Colonic mucosa (tissue), 4 donors: ENCODE results near the gene MARCHF5. TPM values are rescaled to one million over a fixed set of nuclear protein-coding genes. Genes with fewer than 3 reads are reported as not detected.
A peak's percentile ranks its signal among the peaks of the same experiment; 100 is the strongest.
"Not testable (repeated sequence)": the region's sequence is repeated elsewhere in the genome, so short reads cannot be mapped to it uniquely, and the experiment has no call there.

Experiments used
- DNase-seq: peaks from one replicate; pipeline ENCODE4 v3.0.0-alpha.2; 2020
- H3K27ac ChIP-seq: fragments of 200-600 bp; one replicate; pipeline ENCODE4 v1.8.0; 2021
- H3K27me3 ChIP-seq: fragments of 200-600 bp; one replicate; pipeline ENCODE4 v1.8.0; 2021
- H3K36me3 ChIP-seq: fragments of 200-600 bp; one replicate; pipeline ENCODE4 v1.8.0; 2021
- H3K4me1 ChIP-seq: fragments of 200-600 bp; one replicate; pipeline ENCODE4 v1.8.0; 2021; ENCODE audit warnings: mild to moderate bottlenecking
- H3K4me3 ChIP-seq: fragments of 200-600 bp; one replicate; pipeline ENCODE4 v1.8.0; 2021
- H3K9ac ChIP-seq, 2 donors: one replicate each; pipeline ENCODE4 v1.7.0; 2013; ENCODE audit warnings: control low read depth in 2 of 2, low read depth in 2 of 2, low read length in 2 of 2
- H3K9me3 ChIP-seq: fragments of 200-600 bp; one replicate; pipeline ENCODE4 v1.8.0; 2021
- CTCF ChIP-seq: fragments of 200-600 bp; IDR thresholded peaks from one replicate; pipeline ENCODE4 v1.8.0; 2022; ENCODE audit warnings: antibody characterized with exemption, mild to moderate bottlenecking
- intact Hi-C: fragments of 100-400 bp; cut with DNase I; formaldehyde crosslinking; loops from one replicate; pipeline ENCODE4 v1.14.1; 2022
- total RNA-seq, 2 donors: library from RNA; stranded (reverse); fragmentation: NEBNext Ultra II Directional in 1 of 2; extraction: Animal tissue kit (Norgen Biotek cat#: 25700) in 1 of 2; gene quantifications; one replicate each; pipeline ENCODE4 v1.2.1, GENCODE V29; 2021
- donor health status: healthy.
- donor health status: DM: no; HTN: no; CAD: no.
- donor health status: DM: no; HTN: no; CAD: no.

MARCHF5 gene
- total RNA-seq, 2 donors from 2014 or later, result 37.3 to 42.8 TPM

- Histone ChIP-seq H3K4me1 (no peaks in the 10 kb centered on the region), H3K36me3 (no peaks in the 10 kb centered on the region), H3K27ac (no peak overlapping the region), H3K9ac (no peak overlapping the region), H3K4me3 (no peak overlapping the region), H3K27me3 (no peaks in the 10 kb centered on the region), H3K9me3 (no peaks in the 10 kb centered on the region)
- no peak for TF ChIP-seq CTCF
- no peak for DNase-seq
- intact Hi-C loops, result no loop called here
Observed at GRCh38 chr10:92381543-92381954, 90.6 kb downstream of the MARCHF5 start.

DNA sequence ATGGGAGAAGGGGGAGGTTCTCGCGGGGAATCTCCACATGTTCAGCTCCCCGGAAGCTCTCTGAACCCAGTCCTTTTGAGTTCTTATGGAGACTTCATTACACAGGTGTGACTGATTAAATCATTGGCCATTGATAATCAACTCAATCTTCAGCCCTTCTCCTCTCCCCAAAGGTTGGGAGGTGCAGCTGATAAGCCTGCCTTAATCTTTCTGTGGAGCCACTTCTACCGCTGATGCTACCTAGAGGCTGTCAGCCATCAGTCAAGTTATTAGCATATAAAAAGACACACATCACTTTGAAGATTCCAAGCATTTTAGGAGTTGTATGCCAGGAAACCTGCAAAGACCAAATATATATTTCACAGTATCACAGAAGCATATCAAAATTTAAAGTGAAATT lies 91.7 kb downstream of the MARCHF5 start:
- no peak overlapping the region for H3K4me3 ChIP-seq
- intact Hi-C loops, result no loop called here
- H3K4me1 ChIP-seq, result no peaks in the 10 kb centered on the region
- no peaks in the 10 kb centered on the region for H3K9me3 ChIP-seq
- TF ChIP-seq CTCF, result no peak
- no peak overlapping the region for H3K27ac ChIP-seq
- no peaks in the 10 kb centered on the region for H3K36me3 ChIP-seq
- H3K27me3 ChIP-seq, result no peaks in the 10 kb centered on the region
- no peak overlapping the region for H3K9ac ChIP-seq
- no peak for DNase-seq

- H3K4me1 ChIP-seq, result no peaks in the 10 kb centered on the region
- no peak for DNase-seq
- no peaks in the 10 kb centered on the region for H3K27me3 ChIP-seq
- TF ChIP-seq CTCF, result no peak
- H3K36me3 ChIP-seq, result no peaks in the 10 kb centered on the region
- no peak overlapping the region for H3K27ac ChIP-seq
- H3K9me3 ChIP-seq, result no peaks in the 10 kb centered on the region
- no peak overlapping the region for H3K9ac ChIP-seq
- intact Hi-C loops, result no loop called here
- no peak overlapping the region for H3K4me3 ChIP-seq
Observed at GRCh38 chr10:92384741-92385140, 93.8 kb downstream of the MARCHF5 start.

DNA sequence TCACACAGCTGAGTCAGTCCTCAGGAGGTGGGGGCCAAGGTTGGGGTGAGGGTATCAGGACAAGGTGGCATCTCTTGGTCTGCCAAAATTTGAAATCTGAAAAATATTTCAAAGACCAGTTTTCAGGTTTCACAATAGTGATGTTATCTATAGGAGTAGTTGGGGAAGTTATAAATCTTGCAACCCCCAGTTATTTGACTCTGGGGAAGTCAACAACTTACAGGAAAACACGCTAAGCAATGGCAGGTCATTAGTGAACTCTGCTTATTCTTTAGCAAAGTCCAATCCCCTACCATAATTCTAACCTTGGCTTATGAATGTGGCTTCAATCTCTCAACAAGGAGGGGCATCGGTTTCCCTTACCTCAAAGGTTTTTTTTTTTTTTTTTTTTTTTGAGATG lies 94.9 kb downstream of the MARCHF5 start:
- Histone ChIP-seq H3K27me3 (no peaks in the 10 kb centered on the region), H3K4me1 (no peaks in the 10 kb centered on the region), H3K9me3 (no peaks in the 10 kb centered on the region), H3K36me3 (no peaks in the 10 kb centered on the region), H3K4me3 (no peak overlapping the region), H3K27ac (no peak overlapping the region), H3K9ac (no peak overlapping the region)
- intact Hi-C loops, result no loop called here
- no peak for DNase-seq
- TF ChIP-seq CTCF, result no peak

DNA sequence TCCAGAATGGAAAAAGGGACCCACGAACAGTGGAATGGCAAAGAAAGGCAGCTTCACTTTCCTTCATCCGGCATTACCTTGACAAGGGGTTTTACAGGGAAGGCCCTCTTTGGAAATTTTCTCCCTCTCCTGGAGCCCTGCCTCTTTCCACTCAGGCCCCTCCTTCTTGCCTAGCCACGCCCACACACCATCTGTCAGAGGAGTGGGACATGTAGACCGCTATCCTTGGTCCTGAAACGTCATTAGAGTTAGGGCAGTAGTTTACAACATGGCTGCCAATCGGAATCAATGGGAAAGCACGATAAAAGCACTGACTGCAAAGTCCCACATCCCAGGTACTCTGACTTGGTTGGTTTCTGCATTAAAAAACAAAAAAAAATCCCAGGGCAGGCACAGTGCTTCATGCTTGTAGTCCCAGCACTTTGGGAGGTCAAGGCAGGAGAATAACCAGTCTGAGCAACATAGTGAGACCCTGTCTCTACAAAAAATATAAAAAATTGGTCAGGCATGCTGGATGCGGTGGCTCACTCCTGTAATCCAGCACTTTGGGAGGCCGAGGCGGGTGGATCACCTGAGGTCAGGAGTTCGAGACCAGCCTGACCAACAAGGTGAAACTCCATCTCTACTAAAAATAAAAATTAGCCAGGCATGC lies 96.4 kb downstream of the MARCHF5 start:
- H3K4me1 ChIP-seq, result no peaks in the 10 kb centered on the region
- no peaks in the 10 kb centered on the region for H3K36me3 ChIP-seq
- H3K4me3 ChIP-seq, result no peak overlapping the region
- H3K27ac ChIP-seq, result no peak overlapping the region
- DNase-seq, result peak; percentile 37
- H3K9ac ChIP-seq, result no peak overlapping the region
- intact Hi-C loops, result no loop called here
- no peak for TF ChIP-seq CTCF
- H3K9me3 ChIP-seq, result no peaks in the 10 kb centered on the region
- no peaks in the 10 kb centered on the region for H3K27me3 ChIP-seq

DNA sequence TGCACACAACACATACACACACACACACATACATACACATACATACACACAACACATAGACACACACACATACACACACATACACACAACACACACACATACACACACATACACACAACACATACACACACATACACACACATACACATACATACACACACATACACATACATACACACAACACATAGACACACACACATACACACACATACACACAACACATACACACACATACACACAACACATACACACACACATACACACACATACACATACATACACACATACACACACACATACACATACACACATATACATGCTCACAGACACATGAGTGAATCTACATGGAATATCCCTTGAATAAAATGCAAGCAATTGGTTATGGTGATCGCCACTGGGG lies 102.2 kb downstream of the MARCHF5 start:
- H3K27ac ChIP-seq, H3K4me3 ChIP-seq, intact Hi-C loops, H3K4me1 ChIP-seq, H3K9ac ChIP-seq, DNase-seq, H3K36me3 ChIP-seq, H3K9me3 ChIP-seq, H3K27me3 ChIP-seq: not testable (repeated sequence)
